Stimulated activated CD4-positive, alpha-beta T cell treated with anti-CD3 and anti-CD28 coated beads, Interleukin-1b, Interleukin-23, amount 100 ng/mL, for 24 hours (primary cell): ENCODE results near the gene RNF183.

ENCODE experiments used
- DNase-seq, 4 experiments: peaks; one replicate each; pipeline ENCODE4 v3.0.0-alpha.2; 2020; ENCODE audit warnings: low read depth in 4 of 4, low spot score in 1 of 4

RNF183 gene, protein sequence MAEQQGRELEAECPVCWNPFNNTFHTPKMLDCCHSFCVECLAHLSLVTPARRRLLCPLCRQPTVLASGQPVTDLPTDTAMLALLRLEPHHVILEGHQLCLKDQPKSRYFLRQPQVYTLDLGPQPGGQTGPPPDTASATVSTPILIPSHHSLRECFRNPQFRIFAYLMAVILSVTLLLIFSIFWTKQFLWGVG

DNA sequence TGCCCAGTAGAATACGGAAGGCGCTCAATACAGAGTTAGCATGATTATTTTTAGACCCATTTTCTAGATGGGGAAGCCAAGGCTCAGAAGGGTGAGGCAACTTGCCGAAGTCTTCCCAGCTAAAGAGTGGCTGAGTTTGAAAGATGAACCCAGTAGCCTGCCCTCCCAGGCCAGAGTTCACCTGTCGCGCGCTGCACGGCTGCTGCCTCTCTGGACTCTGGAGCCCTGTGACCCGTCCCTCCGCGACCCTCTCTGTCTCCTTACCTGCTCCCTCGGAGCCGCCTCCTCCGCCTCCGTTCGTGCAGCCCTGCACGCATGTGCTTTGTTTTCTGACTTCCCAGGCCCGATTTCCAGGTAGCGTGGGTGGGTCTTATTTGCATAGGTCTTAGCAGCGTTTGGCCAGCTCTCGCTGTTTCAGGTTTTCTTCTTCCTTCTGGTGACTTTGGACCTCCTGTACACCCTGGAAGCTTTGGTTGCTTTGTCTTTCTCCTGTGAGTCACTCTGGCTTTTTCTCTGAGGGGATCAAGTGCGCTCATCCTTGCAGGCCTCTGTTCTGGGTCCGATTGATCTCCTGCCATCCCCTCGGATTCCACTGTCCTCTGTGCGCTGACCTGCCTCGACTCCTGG lies at the start of gene RNF183:
Gene RNF183 (minus strand): TSS at position 585 of the 627 bp plus-strand sequence. CDS start 5,192 bp downstream, outside the sequence.
- no peak for DNase-seq

DNA sequence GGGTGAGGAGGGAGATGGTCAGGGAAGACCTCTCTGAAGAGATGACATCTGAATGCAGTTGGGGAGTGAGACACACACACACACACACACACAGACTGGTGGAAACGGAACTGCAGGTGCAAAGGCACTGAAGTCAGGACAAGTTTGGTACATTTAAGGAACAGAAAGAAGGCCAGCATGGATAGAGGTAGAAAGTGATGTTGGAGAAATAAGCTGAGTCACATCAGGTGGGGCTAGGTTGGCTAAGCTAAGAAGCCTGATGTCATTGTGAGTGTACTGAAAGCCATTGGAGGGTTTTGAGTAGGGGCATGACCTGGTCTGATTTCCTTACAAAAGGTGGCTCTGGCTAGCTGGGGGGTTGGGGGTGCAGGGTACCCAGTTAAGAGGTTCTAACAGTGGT lies 49.2 kb upstream of the RNF183 start:
- no peak for DNase-seq

DNA sequence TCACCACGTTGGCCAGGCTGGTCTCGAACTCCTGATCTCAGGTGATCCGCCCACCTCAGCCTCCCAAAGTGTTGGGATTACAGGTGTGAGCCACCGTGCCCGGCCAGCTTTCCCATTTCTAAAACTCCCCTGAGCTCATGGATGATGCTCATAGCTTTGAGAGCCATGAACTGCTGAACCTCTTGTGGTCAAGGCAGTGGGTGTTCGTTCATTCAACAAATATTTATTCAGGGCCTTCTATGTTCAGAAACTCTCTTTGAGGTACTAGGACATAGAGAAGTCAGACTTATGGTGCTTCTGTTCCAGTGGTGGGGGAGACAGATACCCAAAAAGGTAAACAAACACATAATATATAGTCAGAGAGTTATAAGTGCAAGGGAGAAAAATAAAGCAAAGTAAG lies 48.8 kb upstream of the RNF183 start:
- DNase-seq: no peak

DNA sequence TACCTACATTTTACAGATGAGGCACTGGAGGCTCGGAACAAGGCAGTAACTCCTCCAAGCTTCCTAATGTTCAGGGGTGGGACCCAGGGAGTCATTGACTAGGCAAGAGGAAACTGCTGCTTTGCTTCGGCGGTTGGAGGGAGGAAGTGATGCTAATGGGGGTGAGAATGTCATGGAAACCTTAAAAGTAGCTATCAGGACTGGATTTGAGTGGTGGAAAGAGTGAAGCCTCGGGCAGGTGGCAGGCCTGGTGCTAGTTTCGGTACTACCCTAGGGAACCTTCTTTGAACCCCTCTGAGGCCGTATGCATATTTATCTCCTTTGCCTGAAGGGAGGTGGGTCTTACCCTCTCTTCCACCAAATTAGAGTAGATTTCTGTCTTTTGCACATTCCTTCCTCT lies 47.8 kb upstream of the RNF183 start:
- DNase-seq: peak in 1 of 4 experiments; percentile 34

DNA sequence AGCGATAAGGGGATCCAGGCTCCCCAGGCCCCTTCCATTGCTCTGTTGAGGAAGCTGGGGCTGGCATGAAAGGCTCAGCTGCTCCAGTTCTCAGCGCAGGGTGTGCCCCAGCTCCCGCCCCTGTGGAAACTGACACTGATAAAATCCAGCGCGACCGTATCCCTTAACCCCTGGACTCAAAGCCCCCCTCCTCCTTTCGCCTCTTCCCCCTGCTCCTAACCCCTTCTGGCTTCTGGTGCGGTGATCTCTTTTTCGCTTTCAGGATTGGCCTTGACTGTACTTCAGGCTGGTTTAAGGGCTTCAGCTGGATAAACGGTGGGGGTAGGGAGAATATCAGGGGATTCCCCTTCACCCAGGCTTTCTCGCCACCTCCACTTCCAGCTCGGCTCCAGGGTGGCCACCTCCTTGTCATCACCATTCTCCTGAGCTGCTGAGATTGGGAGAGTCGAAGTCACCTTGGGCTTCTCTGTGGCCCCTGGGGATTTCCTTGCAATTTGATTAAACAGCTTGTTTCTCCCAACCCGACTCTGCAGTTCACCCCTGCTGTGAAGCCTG lies 47.0 kb upstream of the RNF183 start:
- peak in 1 of 4 experiments; percentile 12 for DNase-seq

DNA sequence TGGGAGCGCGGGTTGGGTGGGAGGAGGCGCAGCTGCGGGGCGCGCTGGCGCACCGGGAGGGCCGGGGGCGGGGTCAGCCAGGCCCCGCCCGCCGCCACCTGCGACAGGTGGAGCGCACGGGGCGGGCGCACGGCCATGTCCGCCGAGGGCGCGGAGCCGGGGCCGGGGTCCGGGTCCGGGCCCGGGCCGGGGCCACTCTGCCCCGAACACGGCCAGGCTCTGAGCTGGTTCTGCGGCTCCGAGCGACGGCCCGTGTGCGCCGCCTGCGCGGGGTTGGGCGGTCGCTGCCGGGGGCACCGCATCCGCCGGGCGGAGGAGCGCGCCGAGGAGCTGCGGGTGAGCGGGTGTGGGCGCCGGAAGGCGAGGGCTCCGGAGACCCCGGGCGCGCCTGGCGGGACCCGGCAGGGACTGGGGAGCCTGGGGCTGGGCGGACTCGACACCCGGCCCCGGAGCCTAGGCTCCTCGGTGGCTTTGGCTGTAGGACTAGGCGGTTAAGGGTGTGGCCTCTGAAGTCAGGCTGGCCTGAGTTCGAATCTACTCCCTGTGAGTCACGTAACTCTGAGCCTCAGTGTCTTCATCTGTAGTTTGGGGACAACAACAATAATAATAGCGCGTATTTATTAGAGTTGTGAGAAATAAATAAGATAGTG lies 46.4 kb upstream of the RNF183 start, which contains the start of gene BSPRY:
Gene BSPRY (plus strand): TSS at position 97 of the 650 bp plus-strand sequence. CDS start 39 bp downstream, at position 136.
- peak in 1 of 4 experiments; percentile 14 for DNase-seq

DNA sequence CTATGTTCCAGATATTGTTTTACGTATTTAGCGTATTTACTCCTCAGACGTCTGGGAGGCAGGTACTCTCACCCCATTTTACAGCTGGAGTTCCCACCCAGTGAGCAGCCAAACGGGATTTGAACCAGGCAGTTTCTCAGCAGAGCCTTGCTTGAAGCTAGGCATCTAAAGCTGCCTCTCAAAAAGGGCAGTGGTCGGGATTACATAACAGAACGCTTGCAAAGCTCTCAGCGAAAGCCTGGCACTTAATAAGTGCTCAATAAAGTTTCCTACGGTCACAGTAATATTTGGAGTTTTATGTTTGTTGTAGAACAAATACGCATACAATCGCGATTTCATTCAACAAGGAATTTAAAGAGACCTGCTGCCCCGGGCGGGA lies 45.9 kb upstream of the RNF183 start:
- DNase-seq: no peak

DNA sequence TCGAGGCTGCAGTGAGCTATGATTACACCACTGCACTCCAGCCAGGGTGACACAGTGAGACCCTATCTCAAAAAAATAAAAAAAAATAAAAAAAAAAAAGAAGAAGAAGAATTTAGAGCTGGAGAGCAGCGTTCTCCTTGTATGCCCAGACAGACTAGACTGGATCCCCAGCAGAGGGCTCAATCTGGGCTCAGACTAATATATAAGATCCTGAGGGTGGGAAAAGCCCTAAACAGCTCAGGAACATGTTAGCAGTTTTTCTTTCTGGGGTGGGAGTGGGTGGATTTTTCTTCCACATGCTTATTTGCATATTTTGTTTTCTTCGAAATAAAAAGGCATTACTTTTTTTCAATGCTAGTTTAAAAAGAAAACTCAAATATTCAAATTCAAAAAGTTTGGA lies 45.3 kb upstream of the RNF183 start:
- no peak for DNase-seq

DNA sequence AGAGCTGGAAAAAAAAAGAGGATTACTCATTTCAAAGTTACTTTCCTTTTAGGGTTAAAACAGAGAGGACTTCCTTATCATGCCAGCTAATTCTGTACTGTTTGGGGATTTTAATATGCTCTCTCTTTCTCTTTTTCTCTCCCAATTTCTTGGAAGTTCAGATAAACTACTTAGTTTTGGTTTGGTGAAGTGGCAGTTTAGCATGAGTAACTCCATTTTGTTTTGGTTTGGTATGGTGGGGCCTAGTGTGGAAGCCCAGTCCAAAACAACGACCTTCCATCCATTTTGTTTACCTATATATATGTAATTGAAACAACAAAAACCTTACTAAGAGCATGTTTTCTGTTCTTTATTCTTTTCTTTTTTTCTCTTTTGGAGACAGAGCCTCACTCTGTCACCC lies 42.5 kb upstream of the RNF183 start:
- DNase-seq: no peak

DNA sequence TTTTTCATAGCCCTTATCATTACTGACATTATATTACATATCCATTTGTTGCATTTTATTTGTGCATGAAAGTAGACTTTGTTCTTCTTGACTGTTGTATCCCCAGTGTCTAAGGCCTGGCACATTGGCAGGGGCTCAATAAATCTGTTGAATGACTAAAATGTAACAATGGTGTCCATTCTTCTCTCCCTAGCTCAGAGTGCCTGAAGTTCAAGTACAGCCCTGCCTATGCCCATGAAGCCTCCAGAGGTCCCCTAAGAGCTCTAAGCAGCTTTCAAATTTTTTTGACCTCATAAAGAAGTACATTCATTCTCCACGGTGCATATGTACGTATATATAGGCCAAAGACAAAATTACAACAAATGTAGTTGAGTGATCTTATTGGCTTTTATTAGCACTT lies 42.0 kb upstream of the RNF183 start:
- no peak for DNase-seq

DNA sequence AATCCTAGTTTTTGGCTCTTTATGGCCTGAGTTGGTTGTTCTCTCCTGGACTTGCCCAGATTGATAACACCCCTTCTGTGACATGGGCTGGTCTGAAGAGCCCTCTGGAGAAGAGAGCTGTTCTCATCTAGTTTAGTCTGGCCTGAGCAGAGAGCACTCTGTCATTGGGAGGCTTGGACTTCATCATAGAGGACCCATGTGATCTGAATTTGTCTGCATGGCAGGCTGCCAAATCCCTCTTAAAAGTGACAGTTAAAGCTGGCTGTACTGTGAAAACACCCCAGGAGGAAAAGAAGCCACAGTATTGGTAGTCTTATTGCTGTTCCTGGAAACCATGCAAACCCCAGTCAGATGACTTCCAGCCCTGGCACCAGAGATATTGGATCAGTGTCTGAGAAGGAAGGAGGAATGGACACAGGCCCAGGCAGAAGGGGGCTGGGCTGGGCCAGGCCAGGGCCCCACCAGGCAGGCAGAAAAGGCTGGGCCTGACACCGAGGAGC lies 40.6 kb upstream of the RNF183 start:
- DNase-seq: no peak

DNA sequence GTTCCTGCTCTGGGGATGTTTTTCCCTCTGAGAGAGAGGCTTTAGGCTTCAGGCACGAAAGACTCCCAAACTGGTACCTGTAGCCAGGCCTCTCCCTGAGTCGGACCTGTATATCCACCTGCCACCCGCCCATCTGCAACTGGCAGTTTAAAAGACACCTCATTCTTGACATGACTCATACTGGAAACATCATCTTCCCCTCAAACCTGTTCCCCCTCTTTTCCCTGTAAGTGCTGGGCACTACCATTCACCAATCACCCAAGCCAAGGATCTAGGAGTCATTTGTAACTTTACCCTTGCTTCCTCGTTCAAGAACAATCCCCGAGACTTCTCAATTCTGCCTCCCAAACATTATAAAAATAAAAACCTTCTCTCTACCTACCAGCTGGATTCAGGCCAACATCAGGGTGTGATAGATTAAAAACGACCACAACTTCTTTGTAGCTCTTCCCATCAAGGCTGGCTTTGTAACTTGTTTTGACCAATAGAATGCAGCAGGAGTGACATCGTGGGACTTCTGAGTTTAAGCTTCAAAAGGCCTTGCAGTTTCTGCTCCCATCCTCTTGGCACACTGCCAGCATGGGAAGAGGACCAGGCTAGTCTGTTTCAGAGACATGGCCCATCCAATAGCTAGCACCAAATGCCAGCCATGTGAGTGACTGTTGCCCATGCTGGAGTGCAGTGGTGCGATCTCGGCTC lies 38.7 kb upstream of the RNF183 start:
- no peak for DNase-seq

DNA sequence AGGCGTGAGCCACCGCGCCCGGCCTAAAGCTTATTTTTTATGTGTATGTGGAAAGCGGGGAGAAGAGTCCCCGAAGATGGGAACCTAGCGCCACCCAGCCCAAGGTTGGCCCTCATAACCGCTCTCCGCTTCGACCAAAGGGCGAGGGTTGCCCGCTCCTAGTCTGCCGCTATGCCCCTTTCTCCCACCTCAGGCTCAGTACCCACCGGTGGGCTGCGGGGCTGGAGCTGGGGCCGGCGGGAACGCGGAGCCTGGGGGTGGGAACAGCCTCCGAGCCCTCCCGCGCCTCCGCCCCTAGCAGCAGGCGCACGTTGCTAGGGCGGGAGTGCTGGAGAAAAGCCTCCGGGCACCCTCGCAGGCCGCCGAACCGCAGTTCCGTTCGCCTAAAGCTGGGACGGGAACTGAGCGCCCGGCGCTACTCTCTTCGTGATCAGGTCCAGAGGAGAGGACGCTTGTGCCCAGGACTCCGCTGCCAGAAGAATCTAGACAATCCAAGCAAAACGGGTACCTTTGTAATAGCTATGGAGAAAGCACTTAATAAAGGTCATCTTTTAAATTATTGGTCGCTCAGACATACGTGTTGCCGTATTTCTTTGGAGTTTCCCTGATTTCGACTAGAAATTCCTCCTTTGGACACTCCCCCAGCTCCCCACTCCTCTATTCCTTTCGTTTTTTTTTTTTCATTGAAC lies 37.0 kb upstream of the RNF183 start, which contains the start of gene WDR31:
Gene WDR31 (minus strand): TSS at position 265 of the 689 bp plus-strand sequence. CDS start 8,253 bp downstream, outside the sequence.
- DNase-seq: peak; percentile 58 to 76 (median 69)

DNA sequence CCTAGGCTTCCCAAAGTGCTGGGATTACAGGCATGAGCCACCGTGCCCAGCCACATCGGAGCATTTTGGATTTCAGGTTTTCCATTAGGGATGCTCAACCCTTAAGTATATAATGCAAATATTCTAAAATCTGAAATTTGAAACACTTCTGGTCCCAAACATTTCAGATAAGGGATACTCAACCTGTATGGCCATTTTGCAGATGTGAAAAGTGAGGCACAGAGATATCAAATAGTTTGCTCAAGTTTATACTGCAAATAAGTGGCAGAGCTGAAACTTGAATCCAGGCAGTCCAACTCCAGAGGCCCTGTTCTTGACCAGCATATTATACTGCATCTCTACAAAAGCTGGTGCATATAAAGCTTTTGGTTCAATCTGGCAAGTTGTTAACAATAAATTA lies 34.5 kb upstream of the RNF183 start:
- no peak for DNase-seq

DNA sequence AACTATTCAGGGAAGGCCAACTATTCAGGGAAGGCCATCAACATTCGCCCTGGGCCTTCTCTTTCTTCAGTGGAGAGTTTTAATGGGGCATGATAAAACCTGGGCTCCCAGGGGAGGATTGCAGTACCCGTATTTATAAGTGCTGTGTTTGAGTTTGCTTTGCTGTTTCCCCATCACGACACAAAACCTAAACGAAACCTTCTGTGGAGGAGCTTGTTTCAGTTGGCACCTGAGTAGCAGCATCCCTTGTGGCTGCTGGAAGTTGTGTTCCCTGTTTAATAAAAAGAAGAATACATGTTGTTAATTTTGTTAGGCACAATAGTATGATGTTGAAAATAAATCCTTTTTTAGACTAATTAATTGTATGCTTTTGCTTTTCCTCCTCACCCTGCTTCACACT lies 28.6 kb upstream of the RNF183 start:
- DNase-seq: no peak

DNA sequence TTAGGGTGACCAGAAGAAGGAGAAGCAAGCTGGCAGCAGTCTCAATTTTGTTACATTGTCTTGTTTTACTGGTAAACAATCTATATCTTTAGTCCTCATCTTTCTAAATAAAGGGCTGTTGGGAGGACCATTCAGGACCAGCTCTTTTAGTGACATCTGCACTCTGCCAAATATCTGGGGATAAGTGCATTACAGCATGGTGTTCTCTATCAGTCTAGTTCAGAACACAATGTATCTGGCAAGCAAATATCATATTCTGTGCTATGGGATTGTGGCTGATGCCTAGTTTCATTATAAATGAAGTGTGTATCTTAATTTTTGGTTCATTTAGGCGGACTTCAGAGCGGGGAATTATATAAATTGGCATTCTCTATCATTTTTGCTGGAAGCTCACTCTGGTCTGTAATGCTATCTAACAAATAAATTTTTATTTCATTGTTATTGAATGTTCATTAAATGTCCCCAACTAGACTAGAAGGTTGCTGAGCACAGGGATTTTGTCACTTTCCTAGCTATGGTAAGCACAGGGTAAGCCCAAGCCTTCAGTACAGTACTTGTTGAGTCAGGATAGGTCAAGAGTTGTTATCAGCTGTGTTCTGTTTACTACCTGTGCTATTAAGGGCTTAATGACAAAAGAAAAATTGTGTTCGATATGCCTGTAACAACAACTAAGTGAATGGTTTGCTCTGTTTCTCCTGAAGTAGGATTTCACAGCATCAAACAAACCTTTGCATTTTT lies 25.0 kb upstream of the RNF183 start:
- DNase-seq: no peak

DNA sequence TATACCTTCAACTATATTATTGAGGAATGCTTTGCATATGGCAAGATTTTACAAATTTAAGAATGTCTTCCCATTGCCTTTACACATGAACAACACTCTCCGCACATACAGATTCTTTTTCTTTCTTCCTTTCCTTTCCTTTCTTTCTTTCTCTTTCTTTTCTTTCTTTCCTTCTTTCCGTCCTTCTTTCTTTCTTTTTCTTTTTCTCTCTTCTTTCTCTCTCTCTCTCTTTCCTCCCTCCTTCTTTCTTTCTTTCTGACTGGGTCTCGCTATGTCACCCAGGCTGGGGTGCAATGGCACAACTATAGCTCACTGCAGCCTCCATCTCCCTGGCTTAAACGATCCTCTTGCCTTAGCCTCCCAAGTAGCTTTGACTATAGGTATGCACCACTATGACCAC lies 23.1 kb upstream of the RNF183 start:
- no peak for DNase-seq

DNA sequence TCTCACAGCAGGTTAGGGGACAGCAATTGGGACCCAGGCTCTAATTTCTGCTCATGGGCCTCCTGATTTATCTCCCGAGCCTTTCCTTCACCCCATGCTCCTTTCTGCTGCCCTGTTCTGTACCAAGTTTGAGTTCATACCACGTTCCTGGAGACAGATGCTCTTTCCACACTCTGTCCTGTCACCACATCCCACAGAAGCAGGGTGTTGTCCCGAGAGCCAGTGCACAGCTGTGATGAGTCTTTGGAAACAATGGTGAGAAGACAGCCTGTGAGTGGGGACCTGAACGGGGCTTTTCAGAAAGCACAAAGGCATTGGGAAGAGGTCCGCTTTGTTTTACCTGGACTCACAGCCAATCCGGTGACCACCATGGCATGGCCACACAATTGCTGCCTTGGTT lies 19.5 kb upstream of the RNF183 start:
- no peak for DNase-seq

DNA sequence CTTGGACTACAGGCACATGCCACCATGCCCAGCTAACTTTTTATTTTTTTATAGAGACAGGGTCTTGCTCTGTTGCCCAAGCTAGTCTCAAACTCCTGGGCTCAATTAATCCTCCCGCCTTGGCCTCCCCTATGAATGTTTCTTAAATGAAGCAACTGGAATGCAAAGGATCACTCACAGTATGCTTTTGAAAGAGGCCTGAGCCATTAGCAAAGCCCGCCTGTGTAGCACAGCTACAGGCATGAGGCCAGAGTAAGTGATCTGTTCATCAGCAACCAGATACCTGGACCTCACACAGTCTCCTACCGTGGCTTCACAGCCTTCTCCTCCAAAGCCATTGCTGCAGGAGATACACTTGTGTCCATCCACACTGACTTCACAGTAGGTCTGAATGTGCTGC lies 16.9 kb upstream of the RNF183 start:
- no peak for DNase-seq

DNA sequence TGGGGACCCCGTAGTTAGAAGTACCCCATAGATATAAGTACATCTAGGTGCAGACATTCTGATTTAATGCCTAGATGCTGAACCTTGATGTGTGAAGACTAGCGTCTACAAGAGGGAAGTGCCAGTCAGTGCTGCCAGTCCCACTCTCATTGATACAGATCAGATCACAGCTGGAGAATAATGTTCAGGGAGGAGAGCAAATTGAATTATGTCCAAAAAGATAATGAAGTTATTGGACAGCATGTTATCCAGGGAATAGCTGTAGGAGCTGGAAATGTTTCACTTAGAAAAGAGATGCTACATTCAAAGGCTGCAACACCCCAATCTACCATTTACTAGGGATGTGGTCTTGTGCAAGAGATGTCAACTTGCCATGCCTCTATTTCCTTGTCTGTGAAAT lies 15.9 kb upstream of the RNF183 start:
- DNase-seq: no peak
